Right atrium auricular region (tissue), 2 donors: ENCODE results near the gene ASIC5. TPM values are rescaled to one million over a fixed set of nuclear protein-coding genes. Genes with fewer than 3 reads are reported as not detected.

Source experiments
- DNase-seq: peaks from one replicate; pipeline ENCODE4 v3.0.0-alpha.2; 2019; ENCODE audit warnings: low spot score
- H3K27ac ChIP-seq, 2 donors: fragments of 200-600 bp; sonication (generic); 1 replicate in 1 of 2; 2 replicates in 1 of 2; pipeline ENCODE4 v1.5.1; 2016 to 2019
- H3K27me3 ChIP-seq, 2 donors: fragments of 200-600 bp; sonication (generic); one replicate each; pipeline versions ENCODE4 v1.5.1 to v1.6.0; 2017 to 2019
- H3K36me3 ChIP-seq: fragments of 200-600 bp; sonication (generic); one replicate; pipeline ENCODE4 v1.5.1; 2016
- H3K4me1 ChIP-seq, 2 donors: fragments of 200-600 bp; sonication (generic); one replicate each; pipeline versions ENCODE4 v1.5.1 to v1.6.0; 2017 to 2019
- H3K4me3 ChIP-seq, 2 donors: fragments of 200-600 bp; sonication (generic); 1 replicate in 1 of 2; 2 replicates in 1 of 2; pipeline ENCODE4 v1.5.1; 2017 to 2019; ENCODE audit warnings: mild to moderate bottlenecking in 1 of 2, moderate library complexity in 1 of 2
- H3K9me3 ChIP-seq, 2 donors: fragments of 200-600 bp; sonication (generic); one replicate each; pipeline ENCODE4 v1.5.1; 2019
- total RNA-seq, 2 donors: library from RNA; depleted of rRNA; stranded (reverse); fragments of >200 nt; gene quantifications; one replicate each; pipeline ENCODE4 v1.1.0, GENCODE V29; 2016
- TF ChIP-seq, protein P1 (sequence below), 2 donors: fragments of 200-600 bp; sonication (generic); IDR thresholded peaks; one replicate each; pipeline ENCODE4 v1.5.1; 2019; ENCODE audit warnings: antibody characterized with exemption in 2 of 2

ASIC5 gene
- total RNA-seq, 2 donors from 2014 or later: not detected

DNA sequence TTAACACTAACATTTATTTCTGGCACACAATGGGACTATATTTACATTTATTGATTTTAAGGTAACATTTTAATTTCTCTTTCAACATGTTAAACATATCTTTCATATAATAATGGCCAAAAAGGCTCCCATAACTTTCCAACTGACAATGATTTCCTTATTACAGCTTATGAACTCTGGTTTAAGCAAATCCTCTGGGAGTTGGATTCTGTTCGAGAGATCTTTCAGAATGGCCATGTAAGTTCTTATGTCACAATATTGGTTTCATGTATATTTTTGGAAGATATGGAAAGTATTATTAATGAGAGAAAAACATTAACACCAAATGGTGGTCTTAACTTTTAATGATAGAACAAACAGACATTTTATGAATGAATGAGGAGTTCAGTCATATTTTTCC is 41.5 kb upstream of the ASIC5 start:
- Histone ChIP-seq H3K4me1 (no peaks in the 10 kb centered on the region), H3K4me3 (no peak overlapping the region), H3K36me3 (no peaks in the 10 kb centered on the region), H3K9me3 (no peaks in the 10 kb centered on the region), H3K27ac (no peak overlapping the region), H3K27me3 (no peaks in the 10 kb centered on the region)
- DNase-seq: no peak
- TF ChIP-seq, protein P1, sequence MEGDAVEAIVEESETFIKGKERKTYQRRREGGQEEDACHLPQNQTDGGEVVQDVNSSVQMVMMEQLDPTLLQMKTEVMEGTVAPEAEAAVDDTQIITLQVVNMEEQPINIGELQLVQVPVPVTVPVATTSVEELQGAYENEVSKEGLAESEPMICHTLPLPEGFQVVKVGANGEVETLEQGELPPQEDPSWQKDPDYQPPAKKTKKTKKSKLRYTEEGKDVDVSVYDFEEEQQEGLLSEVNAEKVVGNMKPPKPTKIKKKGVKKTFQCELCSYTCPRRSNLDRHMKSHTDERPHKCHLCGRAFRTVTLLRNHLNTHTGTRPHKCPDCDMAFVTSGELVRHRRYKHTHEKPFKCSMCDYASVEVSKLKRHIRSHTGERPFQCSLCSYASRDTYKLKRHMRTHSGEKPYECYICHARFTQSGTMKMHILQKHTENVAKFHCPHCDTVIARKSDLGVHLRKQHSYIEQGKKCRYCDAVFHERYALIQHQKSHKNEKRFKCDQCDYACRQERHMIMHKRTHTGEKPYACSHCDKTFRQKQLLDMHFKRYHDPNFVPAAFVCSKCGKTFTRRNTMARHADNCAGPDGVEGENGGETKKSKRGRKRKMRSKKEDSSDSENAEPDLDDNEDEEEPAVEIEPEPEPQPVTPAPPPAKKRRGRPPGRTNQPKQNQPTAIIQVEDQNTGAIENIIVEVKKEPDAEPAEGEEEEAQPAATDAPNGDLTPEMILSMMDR (IDR thresholded peaks at IDR 0.05): no peak

DNA sequence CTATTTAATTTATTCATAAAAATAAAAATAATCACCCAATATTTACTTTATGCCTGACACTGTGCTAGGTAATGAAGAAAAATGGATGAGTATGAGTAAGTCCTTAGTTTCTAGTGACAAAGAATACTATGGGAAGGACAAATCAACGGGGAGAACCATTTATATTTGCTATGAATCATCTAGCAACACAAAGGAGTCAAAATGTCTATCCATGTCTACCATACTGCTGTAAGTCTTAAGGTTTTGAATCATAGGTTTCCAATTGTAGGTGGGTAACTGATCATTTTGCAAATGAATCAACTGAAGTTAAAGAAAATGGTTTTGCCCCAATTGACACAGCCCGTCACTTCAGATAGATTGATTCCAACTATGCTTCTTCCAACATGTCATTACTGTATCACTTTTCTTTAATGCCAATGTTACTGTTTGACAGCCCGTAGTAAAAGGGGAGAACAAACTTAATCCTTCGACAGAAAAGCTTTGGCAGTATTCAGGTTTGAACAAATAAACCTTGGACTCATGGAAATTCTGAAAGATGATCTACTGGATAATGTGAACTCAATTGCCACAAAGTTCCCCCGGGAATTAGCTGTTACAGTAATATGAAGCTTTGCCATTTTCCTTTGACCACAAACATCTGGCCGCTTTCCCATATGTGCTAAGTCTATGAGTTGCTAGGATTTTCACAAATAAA is 40.6 kb upstream of the ASIC5 start:
- Histone ChIP-seq H3K4me3 (no peak overlapping the region), H3K9me3 (no peaks in the 10 kb centered on the region), H3K27me3 (no peaks in the 10 kb centered on the region), H3K4me1 (no peaks in the 10 kb centered on the region), H3K27ac (no peak overlapping the region), H3K36me3 (no peaks in the 10 kb centered on the region)
- TF ChIP-seq, protein P1 (IDR thresholded peaks at IDR 0.05): no peak
- no peak for DNase-seq

DNA sequence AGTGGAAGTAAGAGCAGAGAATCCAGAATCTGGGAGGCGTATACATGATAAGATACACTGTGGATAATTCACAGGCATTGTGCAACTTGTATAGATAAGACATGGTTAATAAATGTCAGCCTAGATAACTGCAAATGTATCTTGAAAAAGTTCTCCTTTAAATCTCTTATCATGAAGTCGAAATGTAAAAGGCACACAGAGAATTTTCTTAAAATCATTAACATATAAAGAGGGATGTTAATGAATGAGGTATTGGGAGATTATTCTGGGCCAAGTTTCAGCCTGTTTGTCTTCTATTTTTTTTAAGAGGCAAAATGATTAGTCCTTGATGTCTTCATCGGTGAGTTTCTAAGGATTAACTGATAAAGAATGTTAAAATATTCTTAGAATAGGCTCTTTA is 38.3 kb upstream of the ASIC5 start:
- DNase-seq: no peak
- Histone ChIP-seq H3K4me1 (no peaks in the 10 kb centered on the region), H3K36me3 (no peaks in the 10 kb centered on the region), H3K27ac (no peak overlapping the region), H3K9me3 (no peaks in the 10 kb centered on the region), H3K27me3 (no peaks in the 10 kb centered on the region), H3K4me3 (no peak overlapping the region)
- TF ChIP-seq, protein P1 (IDR thresholded peaks at IDR 0.05): no peak

- no peaks in the 10 kb centered on the region for H3K9me3 ChIP-seq
- no peaks in the 10 kb centered on the region for H3K4me1 ChIP-seq
- H3K36me3 ChIP-seq: no peaks in the 10 kb centered on the region
- no peak within 1 kb of the TSS for H3K27ac ChIP-seq
- no peak for DNase-seq
- H3K4me3 ChIP-seq: no peak within 1 kb of the TSS
- no peaks in the 10 kb centered on the region for H3K27me3 ChIP-seq
- TF ChIP-seq, protein P1 (IDR thresholded peaks at IDR 0.05): no peak
Measured at GRCh38 chr4:155903453-155903852, 37.4 kb upstream of the ASIC5 start, which contains the start of gene TDO2. TSS of gene TDO2 (plus strand) at chr4:155903696. CDS start at chr4:155903759, 63 bp downstream.

GRCh38 chr4:155901013-155901412 is 34.9 kb upstream of the ASIC5 start:
- TF ChIP-seq, protein P1 (IDR thresholded peaks at IDR 0.05): no peak
- Histone ChIP-seq H3K4me3 (no peak overlapping the region), H3K36me3 (no peaks in the 10 kb centered on the region), H3K9me3 (no peaks in the 10 kb centered on the region), H3K27ac (no peak overlapping the region), H3K27me3 (no peaks in the 10 kb centered on the region), H3K4me1 (no peaks in the 10 kb centered on the region)
- no peak for DNase-seq

DNA sequence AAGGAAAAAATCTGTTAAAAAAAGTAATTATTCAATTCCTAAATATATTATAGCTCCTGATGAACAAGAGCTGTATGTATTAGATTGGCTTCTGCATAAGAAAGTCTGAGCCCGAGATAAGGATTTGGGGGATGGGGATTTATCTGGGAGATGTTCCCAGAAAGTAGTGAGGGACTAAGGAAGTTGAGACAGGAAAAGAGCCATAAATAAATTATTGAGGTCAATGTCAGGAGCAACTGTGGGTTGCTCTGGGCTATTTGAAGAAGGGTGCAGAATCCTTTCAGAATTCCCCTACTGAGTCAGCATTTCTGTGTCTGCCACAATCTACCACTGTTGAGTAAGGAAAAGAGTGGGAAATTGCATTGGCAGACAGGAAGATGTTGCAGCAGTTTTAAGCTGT is 34.3 kb upstream of the ASIC5 start:
- Histone ChIP-seq H3K4me1 (no peaks in the 10 kb centered on the region), H3K4me3 (no peak overlapping the region), H3K9me3 (no peaks in the 10 kb centered on the region), H3K36me3 (no peaks in the 10 kb centered on the region), H3K27me3 (no peaks in the 10 kb centered on the region), H3K27ac (no peak overlapping the region)
- TF ChIP-seq, protein P1 (IDR thresholded peaks at IDR 0.05): no peak
- DNase-seq: no peak
